ENCODE data around the gene HLA-B.
A peak's percentile ranks its signal among the peaks of the same experiment; 100 is the strongest.

The HLA-B gene

DNA sequence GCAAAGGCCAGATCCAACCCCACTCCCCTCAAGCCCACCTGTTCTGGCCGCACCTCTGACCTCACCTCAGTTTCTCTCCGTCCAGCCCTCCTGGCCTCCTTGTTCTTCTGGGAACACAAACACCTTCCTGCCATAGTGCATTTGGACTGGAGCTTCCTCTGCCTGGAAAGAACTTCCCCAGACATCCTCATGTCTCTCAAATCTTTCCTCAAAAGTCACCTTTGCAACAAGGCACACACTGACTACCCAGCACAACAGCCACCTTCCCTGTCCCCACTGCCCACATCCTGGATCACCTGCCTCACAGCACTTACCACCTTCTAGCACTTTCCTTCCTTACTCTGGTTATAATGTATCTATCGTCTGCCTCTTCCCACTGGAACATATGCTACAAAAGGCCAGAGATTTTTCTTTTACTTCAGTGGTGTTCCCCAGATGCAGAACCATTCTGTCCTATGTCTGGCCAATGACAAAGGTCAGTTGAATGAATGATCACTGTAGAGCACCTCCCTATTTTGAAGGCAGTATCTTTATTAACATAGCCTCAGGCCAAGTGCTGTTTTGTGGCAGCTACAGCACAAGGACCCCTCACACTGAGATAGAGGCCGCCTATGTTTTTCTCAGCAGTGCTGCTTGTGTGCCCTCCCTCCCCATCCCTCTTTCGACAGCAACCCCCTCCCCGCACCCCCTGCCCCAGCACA, 4.1 kb downstream of the HLA-B start:
- no peak for DNase-seq (ENCODE audit: low read depth in 2 of 2)

DNA sequence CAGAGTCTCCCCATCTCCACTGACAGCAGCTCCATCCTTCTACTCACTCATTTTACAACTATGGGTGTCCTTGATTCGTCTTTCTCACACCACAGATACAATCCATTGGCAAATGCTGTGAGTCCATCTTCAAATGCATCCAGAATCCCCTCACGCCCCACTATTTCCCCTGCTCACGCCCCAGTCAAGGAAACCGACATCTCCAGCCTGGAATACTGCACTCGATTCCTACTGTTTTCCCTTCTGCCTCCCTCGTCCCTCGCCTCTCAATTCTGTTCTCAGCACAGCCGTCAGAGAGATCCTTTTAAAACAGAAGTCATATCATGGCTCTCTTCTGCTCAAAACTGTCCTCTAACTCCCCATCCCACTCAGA, 4.7 kb downstream of the HLA-B start:
- DNase-seq (ENCODE audit: low read depth in 2 of 2), result peak in 1 of 2 donors; percentile 5

DNA sequence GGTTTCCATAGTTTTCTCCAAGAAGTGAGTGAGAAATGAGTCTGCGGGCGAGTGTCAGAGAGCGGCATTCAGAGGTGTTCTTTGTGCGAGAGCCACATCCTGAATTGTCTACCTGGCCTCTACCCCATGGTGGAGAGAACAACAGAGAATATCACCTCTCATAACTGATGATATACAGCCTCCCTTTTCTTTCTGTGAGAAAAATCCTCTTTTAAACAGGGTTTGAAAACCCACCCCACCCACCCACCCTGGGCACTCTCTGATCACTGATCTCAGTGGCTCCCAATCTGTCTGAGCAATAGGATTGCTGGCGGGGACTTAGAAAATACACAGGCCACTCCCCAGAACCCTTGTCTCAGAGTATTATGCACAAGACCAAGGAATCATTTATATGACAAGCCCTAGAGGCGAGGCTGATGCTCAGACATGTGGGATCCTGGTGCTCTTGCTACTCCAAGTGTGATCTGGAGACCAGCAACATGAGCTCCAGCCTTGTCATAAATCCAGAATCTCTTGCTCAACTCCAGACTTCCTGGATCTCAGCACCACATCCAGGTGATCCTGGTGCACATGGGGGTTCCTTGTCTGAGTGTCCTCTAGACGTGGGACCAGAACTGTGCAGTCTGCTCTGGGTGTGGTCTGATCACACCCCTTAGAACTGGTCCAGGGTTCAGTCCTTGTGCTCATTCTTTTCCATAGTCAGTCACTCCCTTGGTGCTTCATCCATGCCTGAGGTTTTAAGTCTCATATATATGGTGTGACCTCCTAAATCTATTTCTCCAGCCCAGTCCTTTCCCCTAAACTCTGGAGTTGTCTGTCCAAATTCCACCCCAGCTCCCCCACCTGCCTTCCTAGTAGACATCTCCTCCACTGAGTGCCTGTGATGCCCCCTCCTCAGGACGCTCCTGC, 5.3 kb downstream of the HLA-B start:
- peak in 1 of 2 donors; percentile 13 for DNase-seq (ENCODE audit: low read depth in 2 of 2)

DNA sequence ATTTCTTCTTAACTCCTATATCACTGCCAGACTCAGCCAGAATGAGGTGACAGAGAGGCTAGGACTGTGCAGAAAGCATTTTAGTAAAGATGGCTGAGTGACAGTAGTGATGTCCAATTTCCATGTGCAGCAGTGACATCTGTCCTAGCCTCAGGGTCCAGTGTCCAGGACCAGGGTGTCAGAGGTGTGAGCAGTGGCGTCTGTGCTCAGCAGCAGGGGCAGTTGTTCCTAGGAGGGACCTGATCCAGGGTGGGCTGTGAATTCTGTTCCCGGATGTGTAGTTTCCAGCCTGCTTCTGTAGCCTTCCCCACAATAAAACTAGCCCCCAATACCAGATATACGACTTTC, 6.0 kb downstream of the HLA-B start:
- no peak for DNase-seq (ENCODE audit: low read depth in 2 of 2)

DNA sequence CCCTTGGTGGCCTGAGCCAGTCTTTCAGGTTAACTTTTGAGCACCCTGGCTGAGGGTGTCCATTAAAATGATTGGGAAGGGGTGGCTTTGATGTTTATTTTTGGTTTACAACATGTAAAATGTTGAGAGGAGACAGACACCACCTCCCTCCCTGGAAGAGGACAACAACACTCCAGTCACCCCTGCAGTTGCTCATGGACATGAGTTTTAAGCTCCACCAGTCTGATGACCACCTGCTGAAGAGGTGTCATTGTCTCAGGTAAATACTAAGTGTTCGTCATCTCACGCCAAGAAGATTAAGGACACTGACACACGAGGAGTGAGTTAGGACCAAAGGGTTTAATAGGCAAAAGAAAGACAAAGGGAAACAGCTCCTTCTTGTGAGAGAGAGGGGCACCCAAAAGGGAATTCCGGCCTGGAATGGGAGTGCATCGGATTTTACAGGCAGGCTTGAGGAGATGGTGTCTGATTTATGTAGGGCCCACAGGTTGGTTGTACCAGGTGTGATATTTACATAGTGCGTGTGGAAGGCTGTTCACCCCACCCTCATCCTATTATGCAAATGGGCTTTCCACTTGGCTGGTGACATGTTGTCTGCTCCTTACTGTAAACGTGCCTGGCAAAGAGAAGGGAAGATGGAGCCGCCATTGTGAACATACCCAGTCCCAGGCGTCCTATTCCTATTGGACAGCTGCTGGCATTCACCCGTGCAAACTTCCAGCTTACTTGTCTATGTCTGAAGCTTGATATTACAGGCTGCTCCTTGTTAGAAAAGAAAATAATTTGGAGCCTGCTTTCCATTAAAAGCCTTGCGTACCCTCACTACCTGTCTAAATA, 6.6 kb downstream of the HLA-B start:
- no peak for DNase-seq (ENCODE audit: low read depth in 2 of 2)

DNA sequence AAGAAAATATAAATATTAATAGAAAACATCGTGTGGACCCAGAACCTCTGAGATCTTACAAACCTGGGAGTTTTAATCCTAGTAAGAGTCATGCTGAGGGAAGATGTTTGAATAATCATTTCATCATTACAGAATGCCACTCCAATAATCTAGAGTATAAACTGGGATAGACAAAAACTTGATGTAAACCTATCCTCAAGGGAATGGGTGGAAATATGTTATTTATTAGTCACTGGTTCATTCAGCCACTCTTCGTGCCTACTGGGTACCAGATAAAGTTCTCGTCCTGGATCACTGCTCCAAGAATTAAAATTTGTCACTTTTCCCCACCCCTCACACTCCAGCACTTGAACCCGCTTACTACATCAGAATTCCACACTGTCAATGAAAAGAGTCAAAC, 7.7 kb downstream of the HLA-B start:
- no peak for DNase-seq (ENCODE audit: low read depth in 2 of 2)

DNA sequence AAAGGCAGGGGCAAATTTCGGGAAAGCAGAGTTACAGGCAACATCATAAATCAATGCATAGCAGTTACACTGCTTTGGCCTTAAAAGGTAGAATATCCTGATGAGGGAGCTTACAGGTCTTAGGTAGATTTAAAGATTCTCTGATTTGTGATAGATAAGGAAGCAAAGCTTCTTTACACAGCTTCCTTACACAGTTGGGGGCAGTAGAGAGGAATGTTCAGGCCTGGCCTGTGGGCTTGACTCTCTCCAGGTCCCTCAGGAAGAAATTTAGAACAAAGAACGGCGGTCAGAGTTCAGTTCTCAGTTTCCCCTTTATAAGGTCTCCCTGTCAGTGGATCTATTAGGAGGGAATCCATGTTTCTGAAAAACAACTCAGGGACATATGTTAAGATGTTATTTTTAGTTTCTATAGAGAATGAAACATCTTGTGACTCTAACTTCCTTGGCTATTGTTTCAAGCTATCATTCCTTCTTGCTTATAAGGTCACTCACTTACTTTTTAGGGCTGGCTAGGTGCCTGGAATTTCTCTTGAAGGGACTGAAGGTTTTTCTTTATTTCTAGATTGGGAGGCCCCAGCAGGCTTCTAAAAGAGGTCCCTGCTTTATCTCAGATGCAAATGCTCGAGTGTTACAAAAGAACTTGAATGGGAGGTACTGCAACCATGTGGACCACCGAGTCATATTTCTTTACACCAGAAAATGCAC, 11.8 kb downstream of the HLA-B start:
- no peak for DNase-seq (ENCODE audit: low read depth in 2 of 2)

DNA sequence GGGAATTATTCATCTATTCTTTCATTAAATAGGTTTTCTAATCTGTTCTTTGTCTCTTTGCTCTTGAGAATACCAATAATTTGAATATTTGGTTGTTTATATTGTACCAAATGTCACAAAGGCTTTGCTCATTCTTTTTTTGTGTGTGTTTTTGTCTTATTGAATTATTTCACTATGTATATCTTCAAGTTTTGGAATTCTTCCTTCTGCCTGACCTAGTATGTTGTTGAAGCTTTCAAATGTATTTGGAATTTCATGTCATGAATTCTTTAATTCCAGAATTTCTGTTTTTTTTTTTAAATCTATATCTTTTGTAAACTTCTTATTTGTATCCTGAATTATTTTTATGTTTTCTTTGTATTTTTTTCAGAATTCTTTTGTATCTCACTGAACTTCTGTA, 16.8 kb downstream of the HLA-B start:
- DNase-seq (ENCODE audit: low read depth in 2 of 2), result no peak

DNA sequence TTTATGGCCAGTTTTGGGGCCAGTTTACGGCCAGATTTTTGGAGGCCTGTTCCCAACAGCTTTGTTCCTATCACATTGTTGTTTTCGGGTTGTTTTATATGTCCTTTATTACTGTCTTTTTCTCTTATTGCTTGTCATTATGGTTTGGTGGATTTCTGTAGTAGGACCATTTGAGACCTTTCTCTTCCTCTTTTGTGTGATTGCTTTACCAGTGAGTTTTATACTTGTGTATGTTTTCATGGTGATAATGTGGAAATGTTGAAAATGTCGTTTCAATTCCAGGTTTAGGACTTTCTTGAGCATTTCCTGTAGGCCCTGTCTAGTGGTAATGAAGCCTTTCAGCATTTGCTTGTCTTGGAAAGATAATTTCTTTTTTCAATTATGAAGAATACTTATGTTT, 17.8 kb downstream of the HLA-B start:
- no peak for DNase-seq (ENCODE audit: low read depth in 2 of 2)

DNA sequence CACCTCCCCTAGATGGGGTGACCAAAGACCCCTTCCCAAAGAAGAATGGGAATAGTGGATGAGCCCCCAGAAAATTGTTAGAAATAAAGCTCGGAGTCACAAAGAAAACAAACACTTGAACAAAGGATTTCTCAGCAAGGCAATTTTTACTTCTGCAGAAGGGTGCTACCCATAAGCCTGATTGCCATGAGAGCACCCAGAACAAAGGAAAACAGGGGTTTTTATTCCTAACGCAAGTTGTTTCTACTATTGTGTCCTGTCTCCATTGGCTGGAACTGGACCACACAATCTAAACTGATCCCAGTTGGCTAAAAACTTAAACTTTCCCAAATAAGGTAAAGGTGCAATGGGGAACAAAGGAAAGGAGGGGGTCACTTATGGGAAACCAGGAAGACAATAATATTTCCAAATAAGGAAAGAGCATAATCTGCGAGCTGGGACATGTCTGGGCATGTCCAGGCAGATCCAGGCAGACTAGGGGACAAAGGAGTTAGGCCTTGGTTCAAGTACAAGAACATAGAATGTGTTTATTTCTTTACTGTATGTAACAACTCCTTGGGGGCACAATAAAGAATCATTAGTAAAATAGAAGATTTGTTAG, 20.0 kb downstream of the HLA-B start:
- DNase-seq (ENCODE audit: low read depth in 2 of 2), result no peak

DNA sequence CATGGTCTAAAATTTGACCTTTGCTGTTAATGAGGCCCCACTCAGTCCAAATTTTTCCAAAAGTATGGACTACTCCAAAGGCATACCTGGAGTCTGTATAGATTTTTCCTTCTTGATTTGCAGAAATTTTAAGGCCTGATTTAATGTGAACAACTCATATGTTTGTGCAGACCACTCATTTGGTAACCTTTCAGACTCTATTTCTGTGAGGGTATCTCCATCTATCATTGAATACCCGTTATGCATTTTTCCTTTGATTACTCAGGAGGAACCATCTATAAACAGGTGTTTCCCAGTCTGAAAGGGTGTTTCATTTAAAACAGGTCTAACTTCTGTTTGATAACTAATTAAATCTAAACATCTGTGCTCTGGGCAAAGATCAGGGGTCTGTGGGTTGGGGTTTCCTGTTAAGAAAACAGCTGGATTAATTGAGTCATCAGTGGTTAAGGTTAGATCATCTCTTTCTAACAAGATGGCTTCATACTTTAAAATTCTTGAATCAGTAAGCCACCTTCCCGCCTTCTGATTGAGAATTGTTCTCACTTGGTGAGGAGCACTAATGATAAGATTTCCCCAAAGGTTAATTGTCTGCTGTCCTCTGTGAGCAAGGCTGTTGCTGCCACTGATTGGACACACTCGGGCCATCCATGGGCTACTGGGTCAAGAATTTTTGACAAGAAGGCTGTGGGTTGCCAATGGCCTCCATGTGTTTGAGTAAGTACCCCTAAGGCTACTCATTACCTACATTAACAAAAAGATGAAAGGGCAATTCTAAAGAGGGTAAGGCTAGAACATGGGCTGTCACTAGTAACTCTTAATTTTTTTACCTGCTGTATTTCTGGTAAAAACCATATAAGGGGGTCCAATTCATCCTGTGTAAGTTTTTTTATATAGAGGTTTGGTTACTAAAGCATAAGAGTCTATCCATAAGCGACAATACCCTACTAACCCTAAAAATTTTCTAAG, 24.1 kb downstream of the HLA-B start:
- DNase-seq (ENCODE audit: low read depth in 2 of 2), result no peak

DNA sequence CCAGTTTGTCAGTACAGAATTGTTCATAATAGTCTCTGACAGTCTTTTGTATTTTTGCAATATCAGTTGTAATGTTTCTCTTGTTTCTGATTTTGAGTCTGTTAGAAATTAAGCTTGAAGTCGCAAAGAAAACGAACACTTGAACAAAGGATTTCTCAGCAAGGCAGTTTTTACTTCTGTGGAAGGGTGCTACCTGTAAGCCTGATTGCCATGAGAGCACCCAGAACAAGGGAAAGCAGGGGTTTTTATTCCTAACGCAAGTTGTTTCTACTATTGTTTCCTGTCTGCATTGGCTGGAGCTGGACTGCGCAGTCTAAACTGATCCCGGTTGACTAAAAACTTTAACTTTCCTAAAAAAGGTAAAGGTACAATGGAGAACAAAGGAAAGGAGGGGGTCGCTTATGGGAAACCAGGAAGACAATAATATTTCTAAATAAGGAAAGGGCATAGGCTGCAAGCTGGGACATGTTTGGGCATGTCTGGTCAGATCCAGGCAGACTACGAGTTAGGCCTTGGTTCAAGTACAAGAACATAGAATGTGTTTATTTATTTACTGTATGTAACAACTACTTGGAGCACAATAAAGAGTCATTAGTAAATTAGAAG, 28.5 kb downstream of the HLA-B start:
- no peak for DNase-seq (ENCODE audit: low read depth in 2 of 2)

DNA sequence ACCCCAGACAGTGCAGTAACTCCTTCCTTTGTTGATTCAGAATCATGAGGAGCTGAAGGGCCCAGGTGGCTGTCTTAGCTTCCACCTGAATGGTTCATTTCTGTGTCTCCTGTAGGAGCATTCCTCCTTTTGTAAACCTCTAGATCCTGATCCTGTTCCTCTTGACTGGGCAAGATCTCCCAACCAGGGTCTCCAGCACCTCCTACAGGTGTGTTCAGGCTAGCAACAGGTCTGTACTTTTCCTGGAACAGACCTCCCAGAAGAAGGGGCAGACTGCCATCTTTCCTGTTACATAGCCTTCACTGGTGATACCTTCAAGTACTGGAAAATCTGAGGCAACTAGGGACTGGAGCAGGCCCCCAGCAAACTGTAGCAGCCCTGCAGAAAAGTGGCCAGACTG, 35.2 kb downstream of the HLA-B start:
- no peak for DNase-seq (ENCODE audit: low read depth in 2 of 2)

DNA sequence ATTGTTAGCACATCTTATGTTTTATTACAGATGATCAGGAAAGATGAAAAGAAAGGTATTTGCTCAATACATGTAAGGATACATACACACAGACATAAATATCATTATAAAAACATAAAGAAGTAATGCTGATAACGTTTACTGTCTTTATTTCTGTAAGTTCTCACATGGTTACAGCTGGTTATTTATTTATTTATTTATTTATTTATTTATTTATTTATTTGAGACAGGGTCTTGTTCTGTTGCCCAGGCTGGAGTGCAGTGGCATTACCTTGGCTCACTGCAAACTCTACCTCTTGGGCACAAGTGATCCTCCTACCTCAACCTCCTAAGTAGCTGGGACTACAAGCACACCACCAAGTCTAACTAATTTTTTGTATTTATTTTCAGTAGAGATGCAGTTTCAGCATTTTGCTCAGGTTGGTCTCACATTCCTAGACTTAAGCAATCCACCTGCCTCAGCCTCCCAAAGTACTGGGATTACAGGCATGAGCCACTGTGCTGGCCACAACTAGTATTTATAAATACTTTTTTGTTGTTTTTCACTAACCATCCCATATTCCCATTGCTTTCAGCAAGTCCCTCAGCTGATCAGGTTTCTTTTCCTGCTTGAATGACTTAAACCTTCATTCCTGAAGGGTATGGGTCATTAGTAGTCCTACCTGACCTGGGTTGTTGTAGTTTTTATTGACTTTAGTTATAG, 35.8 kb downstream of the HLA-B start:
- DNase-seq (ENCODE audit: low read depth in 2 of 2), result no peak

DNA sequence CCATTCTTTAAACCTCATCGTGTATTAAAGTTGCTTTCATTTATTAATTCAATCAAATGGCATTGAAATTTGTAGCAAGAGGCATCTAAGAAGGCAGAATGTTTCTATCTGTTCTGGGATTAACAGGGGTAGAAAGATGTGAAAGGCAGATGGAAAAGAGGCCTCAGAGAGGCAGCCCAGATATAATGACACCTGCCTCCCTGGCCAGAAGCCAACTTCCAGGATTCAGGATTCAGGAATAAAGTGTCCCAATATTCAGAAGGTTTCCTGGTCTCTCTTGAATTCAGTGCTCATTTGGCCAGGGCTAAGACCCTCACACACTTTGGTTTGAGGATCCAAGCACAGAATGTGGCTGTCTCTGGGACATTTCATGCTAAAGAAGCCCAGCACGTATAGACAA, 39.9 kb downstream of the HLA-B start:
- DNase-seq (ENCODE audit: low read depth in 2 of 2), result no peak

DNA sequence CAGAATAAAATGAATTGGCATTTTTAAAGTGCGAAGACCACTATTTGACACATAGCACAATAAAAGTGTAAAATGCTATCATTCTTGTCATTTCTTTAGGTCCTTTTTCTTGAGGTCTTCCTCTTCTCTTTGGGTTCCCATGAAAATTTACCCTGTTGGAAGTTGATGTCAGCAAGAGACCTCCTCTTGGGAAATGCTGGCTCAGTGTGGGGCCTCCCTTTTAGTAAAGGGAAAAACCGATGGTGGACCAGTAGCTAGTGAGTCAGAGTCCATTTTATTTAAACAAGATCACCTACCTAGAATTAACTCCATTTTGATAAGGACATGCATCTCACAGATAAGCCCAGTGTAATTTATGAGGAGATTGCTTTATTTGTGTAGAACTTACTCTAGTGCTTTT, 47.3 kb downstream of the HLA-B start:
- no peak for DNase-seq (ENCODE audit: low read depth in 2 of 2)

DNA sequence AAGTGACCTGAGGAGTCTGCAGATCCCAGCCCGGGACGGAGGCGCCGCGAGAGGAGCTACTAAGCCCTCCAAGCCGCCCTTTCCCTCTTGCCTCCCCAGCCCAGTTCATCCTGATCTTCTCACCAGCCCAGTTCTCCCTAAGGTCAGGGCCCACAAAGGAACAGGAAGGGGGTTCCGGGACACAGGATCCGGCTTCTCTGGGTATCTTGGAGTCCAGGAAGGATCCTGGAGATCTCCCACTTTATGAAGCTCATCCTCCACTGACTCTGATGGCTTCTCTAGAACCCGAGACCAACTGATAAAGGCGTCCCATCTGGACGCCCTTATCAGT, 48.2 kb downstream of the HLA-B start:
- no peak for DNase-seq (ENCODE audit: low read depth in 2 of 2)

DNA sequence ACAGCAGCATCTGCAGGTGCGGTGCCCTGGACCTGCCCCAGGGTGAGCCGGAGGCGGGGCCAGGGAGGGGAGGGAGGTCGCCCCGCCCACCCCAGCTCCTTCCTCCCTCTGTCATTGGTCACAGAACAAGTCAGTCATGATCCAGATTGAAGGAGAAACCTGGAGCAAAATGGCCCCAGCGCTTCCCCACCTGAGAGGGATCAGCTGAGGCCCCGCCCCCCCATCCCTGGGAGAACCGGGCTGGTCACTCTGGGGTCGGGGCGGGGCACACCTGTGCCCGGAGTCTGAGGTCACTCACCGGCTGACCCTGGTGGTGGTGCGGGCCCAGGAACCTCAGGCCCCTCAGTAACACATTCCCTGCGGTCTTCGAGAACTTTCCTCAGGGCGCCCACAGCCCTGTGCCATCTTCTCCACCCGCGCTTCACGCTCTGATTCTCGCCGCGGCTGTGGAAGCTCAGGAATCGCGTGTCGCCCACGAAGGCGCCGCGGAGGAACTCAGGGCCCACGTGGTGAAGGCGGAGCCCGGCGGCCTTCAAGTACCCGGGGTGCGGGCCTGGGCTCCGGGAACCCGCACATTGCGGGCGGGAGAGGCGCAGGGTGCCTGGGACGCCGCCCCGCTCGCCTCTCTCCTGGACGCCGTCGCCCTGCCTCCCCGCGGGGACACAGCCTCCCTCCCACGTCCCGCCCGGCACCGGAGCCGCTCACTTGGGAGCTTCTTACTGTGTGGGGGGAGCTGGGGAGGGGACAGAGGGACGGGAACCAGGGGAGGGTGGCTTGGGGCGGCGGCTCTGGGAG, 48.7 kb downstream of the HLA-B start:
- peak; percentile 44 to 55 for DNase-seq (ENCODE audit: low read depth in 2 of 2)

DNA sequence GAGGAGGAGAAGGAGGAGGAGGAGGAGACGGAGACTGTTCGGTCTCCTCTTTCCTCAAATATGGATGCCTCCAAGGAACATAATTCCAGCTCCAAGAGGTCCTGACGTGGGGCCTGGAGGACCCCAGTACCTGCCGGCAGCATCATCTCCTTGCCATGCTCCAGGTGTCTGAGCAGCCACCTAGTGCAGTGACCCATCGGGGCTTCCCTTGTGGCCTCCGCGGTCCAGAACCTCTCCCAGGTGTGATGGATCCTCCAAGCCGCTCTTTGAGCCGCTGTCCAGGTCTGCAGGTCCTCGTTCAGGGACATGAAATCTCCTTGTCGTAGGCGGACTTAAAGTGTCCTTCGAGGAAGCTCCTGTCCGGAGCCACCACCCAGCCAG, 49.3 kb downstream of the HLA-B start:
- DNase-seq (ENCODE audit: low read depth in 2 of 2), result no peak
